A375 (cell line): ENCODE measurements around the gene SEC11C. TPM values are rescaled to one million over a fixed set of nuclear protein-coding genes. Genes with fewer than 3 reads are reported as not detected.

Source experiments
- total RNA-seq: library from RNA; depleted of rRNA; stranded (reverse); fragments of >200 nt; shearing (Covaris generic); gene quantifications from 2 replicates; pipeline ENCODE4 v1.2.3, GENCODE V29; 2014; rRNA removed

SEC11C gene
- 32.5 and 35.6 TPM in 2 replicates for total RNA-seq

GRCh38 chr18:59139615-59140301, at the start of gene SEC11C:
Gene SEC11C (plus strand): TSS chr18:59139884. CDS start chr18:59139949, 65 bp downstream.

Other genes starting within 250 kb of the SEC11C start
- gene GRP, start 80.3 kb downstream of the SEC11C start, total RNA-seq, result not detected in 2 replicates
- not detected in 2 replicates for gene RAX, start 133.6 kb downstream of the SEC11C start, total RNA-seq
- gene CPLX4, start 178.8 kb downstream of the SEC11C start, total RNA-seq, result not detected in 2 replicates
- 80.3 and 83.0 TPM in 2 replicates for gene LMAN1, start 219.4 kb downstream of the SEC11C start, total RNA-seq